SH-SY5Y (cell line): Measurements from ENCODE around the gene CSNK1E.

ENCODE experiments used
- GATA2 ChIP-seq: IDR thresholded peaks from 2 replicates; pipeline ENCODE4 v1.6.1; 2011; ENCODE audit warnings: mild to moderate bottlenecking, low read depth, low read length
- GATA3 ChIP-seq: IDR thresholded peaks from 2 replicates; pipeline ENCODE4 v1.6.1; 2011; ENCODE audit warnings: low read depth, mild to moderate bottlenecking, low read length, moderate library complexity

The CSNK1E gene

DNA sequence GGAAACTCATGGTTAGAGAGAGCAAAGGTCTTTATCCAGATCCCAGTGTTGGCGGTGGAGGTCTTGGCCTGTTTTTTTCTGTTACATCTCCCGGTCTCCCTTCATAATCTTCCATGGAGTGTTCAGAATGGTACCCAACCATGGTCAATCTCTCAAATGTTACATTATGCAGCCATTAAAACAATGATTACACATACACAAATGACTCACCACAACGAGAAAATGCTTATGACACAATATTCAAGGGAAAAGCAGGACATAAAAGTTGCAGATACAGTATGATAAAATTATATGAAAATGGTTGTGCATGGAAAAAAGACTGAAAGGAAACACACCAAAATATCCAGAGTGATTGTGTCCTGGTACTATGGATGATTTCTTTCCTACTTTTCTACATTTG is 17.8 kb upstream of the CSNK1E start:
- TF ChIP-seq GATA3, result no peak
- no peak for TF ChIP-seq GATA2

DNA sequence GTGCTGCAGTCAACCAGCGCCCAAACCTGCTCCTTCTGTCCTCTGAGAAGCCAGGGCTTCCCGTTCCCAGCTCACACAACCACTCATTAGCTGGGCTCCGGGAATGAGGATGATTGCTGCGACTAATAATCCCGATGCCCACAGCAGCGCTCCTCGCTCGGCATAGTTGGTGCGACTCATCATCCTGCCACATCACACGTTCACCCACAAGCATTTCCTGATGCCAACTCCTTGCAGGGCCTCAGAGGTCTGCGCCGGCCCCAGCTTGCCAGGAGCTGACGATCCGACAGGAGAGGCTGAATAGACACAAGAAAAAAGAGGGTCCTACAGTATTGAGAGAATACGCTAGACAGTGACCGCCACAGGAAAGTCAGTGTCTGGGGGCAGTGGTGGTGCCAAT is 10.6 kb upstream of the CSNK1E start:
- TF ChIP-seq GATA3 (no peak), GATA2 (no peak)

DNA sequence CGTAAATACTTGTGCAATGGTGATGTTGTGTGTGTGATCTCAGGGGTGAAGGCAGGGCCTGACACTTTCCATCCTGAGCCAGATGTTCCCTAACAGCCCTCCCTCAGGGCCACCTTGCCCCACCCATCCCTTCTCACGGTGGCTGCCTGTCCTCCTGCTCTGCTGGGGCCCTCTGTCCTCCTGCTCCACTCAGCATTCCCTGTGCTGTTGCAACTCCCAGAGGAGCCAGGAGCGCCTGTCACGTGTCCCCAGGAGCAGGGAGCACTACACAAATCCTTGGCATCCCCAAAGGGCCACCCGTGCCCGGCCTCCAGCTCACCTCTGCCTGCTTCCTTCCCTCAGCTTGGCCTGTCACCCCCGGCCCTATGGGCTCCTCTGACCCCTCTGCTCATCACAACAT is 10.2 kb upstream of the CSNK1E start:
- TF ChIP-seq GATA2, result no peak
- TF ChIP-seq GATA3, result no peak

DNA sequence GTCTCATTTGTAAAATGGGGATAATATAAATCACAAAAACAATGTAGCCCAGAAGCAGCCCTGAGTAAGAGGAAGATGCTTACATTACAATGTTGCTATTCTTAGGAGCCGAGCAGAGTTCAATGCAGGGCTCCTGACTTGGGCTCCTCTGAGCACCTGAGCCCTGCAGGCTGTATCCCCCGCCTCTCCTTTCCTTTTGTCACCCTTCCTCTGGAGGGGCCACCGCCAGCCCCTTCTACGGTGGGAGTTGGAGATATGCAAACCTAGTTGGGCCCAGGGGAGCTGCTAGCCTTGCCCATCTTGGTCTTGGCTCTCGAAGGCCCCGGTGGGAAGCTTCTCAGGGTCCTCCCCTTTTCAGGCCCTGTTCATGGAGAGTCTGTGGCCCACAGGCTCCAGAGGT is 8.4 kb upstream of the CSNK1E start:
- TF ChIP-seq GATA2 (no peak), GATA3 (no peak)

DNA sequence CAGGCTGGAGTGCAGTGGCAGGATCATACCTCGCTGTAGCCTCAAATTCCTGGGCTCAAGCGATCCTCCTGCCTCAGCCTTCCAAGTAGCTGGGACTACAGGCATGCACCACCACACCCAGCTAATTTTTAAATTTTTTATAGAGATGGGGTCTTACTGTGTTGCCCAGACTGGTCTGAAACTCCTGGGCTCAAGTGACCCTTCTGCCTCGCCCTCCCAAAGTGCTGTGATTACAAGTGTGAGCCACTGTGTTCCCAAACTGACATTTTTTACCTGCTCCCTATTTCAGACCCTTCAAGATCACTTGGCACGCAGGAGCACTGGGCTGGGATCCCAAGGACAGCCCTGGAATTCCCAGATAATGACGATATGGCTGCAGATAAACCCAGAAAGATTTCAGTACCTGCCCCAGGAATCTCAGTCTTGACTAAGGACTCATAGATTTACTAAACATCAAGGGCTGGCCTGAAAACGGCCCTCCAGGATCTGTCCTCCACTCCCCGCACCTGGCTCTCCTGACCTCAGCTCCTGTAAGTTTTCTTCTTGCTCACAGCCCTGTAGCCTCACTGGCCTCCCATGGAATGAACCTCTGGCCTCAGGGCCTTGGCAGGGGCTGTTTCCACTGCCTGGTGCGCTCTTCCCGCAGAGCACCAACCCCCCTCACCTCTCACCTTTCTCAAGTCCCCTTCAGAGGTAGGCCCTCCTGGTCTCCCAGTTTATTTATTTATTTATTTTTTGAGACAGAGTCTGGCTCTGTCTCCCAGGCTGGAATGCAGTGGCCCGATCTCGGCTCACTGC is 3.6 kb upstream of the CSNK1E start:
- TF ChIP-seq GATA3 (no peak), GATA2 (no peak)

DNA sequence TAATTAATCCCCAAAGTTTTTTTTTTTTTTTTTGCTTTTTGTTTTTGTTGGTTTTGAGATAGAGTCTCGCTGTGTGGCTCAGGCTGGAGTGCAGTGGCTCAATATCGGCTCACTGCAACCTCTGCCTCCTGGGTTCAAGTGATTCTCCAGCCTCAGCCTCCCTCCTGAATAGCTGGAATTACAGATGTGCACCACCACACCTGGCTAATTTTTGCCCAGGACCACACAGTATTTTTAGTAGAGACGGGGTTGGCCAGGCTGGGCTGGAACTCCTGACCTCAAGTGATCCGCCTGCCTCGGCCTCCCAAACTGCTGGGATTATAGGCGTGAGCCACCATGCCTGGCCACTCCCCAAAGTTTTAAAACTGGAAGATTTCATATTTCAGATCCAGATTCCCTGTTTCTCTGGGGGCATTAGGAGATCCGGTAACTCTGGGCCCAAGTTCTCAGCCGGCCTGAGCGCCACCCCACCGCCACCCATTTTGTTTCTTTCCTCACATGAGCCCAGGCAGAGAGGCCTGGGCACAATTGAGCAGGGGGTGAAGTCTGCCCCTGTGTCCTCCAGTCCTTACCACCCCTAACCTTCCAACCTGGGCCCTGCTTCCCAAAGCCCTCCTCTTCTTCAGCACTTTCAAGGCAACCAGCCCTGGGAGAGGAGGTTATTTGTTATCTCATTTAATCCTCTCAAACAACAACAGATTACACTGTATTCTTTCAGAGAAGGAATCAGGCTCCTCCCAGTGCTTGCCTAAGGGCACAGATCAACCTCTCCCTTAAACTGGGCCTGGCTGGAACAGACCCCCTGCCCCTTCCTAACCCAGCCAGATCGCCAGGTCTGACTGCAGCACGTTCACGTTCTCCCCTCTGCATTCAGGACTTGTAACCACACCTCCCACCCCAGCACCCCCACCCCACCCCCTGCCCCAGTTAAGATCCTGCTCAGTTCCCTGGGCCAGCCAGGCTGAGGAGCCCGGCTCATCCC is 1.9 kb upstream of the CSNK1E start:
- TF ChIP-seq GATA3, result no peak

DNA sequence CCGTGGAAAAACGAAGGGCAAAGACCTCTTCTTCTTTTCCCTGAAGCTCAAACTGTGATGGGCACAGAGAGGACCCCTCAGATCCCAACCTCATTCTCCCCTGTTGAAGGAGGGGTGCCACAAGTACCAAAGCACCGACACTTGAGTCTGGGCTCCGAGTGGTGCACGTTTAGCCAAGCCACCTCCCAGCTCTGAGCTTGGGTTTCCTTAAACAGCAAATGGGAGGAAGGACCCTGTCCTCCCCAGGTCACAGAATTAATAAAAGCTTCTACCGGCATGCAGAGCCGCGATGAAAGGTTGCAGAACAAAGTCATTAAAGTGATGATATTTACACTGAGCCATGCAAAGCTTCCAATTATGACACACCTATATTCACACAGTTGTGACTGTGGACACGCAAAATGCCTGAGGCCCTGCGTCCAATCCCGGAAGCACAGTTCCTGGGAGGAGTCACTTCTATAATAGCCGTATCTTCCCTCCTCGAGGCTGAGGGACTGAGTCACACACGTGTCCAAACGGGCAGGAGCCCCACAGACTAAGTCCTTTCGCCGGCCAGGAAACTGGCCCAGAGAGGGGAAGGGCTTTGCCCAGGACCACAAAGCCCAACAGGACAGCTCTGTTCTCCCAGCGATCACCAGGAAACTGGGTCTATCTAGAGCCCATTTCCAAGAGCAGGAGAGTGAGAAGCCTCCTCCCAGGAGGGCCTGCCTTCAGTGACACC is 922 bp upstream of the CSNK1E start:
- no peak for TF ChIP-seq GATA2
- TF ChIP-seq GATA3, result no peak

DNA sequence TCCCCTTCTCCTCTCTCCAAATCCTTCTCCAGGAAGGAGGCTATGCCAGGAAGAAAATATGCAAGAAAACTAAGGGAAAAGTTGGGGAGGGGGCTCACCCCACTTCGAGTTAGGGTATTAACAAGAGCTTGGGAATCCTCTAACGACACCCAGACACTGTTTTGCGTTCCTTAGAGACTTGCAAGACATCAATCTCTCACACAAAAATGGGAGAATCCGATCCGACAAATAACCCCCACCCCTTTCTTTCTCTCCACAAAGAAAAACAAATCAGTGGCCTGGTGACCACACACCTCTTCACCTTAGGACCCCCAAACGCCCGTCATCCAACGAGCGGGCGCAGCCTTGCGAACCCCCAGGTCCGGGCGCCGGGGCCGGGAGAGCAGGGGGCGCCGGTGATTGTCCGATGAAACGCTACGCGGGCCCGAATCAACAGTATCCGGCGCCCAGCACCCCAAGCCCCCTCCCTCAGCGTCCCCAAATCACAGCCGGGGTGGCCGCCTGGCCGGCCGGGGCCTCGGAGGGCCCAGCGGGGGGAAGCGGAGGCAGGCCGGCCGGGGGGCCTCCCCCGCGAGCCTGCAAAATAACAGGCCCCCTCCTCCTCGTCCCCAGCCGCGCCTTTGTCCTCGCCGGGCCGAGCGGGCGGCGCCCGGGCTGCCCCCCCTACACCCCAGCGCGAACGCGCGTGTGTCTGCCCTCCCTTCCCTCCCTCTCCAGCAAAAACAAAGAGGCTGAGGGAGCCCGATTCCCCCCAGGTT is 690 bp downstream of the CSNK1E start:
- TF ChIP-seq GATA2 (no peak), GATA3 (no peak)

DNA sequence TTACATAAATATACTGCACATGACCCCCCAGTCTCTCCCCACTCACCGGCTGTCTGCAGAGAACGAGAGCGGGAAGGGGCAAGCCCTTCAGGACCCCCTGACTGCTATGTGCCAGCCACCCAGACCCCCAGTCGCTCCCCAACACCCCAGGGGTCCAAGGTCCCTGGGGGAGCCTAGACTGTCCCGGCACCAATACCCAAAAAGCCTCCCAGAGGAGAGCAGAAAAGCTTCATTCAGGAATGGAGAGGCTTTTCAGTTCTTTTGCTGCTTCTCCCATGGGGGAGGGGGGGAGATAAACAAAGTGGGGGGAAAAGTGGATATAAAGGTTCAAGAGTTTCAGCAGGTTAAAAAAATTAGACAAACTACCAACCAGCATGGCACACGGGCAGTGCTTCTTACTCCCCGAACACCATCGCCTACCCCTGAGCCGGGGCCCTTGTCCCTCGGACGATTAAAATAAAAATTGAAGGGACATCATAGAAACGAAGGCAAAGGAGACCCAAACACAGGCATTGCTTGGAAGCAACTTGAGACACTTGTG is 1.3 kb downstream of the CSNK1E start:
- TF ChIP-seq GATA3 (no peak), GATA2 (no peak)

DNA sequence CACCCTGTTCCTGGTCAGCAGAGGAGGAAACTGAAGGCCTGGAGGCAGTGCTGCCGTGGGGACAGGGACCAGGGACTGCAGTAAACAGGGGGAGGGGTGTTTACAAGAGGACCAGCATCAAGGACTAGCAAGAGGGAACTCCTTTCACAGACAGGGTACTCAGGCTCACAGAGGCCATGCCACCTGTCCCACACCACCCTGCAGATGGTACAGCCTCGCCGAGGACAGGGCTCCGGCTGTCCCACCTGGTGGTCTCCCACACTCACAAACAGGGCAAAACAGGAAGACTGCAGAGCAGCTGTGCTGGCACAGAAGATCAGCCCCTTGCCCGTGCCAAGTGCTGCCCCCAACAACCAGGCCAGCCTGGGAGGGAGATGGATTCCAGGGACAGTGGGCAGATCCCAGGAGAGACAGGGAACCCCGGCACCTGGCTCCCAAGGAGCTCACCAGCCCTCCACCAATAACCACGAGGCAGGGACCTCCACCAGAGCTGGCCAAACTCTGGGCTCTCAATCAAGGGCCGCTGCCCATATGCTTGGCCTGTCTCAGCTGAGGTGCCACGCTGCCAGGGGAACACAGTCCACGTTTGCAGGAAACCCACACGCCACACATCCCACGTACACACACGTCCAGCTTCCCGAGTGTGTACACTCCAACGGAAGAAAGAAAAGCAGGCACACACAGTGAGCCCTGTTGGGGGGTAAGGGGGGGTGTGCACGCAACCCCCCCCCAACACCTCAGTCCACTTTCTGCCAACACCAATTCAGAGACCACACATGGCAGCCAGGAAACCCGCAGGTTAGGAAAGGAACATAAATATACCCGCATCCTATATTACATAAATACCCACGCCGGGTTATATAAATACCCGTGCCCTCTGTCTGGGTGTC is 2.1 kb downstream of the CSNK1E start:
- TF ChIP-seq GATA2 (no peak), GATA3 (no peak)

DNA sequence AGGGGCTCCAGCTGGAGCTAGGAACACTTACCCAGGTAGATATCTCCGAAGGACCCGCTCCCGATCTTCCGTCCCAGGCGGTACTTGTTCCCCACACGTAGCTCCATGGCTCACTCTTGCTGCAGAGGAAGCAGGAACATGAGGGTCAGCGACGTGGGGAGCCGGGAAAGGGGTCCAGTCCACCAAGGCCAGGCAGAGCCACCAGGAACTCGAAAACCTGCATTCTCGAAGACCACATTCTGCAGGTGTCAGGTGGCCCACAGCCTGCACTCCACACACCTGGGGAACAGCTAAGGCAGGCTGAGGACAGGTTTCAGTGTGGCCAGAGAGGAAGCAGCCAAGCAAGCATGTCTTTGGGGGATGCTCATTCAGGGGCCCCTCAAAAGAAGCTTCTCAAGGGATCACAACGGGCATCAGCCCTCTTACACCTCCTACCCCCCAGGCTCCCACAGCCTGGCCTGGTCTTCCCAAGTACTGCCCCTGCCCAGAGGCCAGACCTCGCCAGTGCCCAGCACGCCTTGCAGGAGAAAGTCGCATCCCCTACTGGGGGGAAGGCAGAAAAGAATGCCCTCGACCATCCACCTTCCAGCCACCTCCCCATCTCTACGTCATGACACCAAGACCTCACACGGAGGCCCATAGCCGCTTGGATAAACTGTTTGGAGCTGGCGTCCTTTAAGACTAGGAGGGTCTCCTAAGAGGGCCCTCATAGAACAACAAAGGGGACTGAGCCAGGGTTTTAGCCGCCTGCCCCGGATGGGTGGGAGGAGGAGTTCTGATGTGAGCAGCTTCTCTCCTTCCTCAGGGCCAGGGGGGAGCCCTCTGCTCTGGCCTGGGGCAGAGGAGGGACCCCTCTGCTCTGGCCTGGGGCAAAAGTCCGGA is 2.9 kb downstream of the CSNK1E start:
- TF ChIP-seq GATA3 (no peak), GATA2 (no peak)
